ENCODE measurements around the gene GPER1. TPM values are rescaled to one million over a fixed set of nuclear protein-coding genes. Genes with fewer than 3 reads are reported as not detected.

The GPER1 gene
- total RNA-seq, 1 donor from 2014 or later: 1.6 TPM

Other genes starting within 250 kb of the GPER1 start
- 23.7 TPM for gene GET4, start 211.6 kb upstream of the GPER1 start, total RNA-seq
- gene ADAP1, start 133.4 kb upstream of the GPER1 start, total RNA-seq: 5.9 TPM
- gene COX19, start 112.6 kb upstream of the GPER1 start, total RNA-seq: 13.3 TPM
- gene CYP2W1, start 104.9 kb upstream of the GPER1 start, total RNA-seq: 17.4 TPM
- 9.3 TPM for gene GPR146, start 43.6 kb upstream of the GPER1 start, total RNA-seq
- gene ZFAND2A, start 72.1 kb downstream of the GPER1 start, total RNA-seq: 11.7 TPM
- not detected for gene UNCX, start 144.8 kb downstream of the GPER1 start, total RNA-seq

Measured in skin of body (tissue), 1 donor.